PC-9 (cell line): Measurements from ENCODE around the gene COL23A1. TPM values are rescaled to one million over a fixed set of nuclear protein-coding genes. Genes with fewer than 3 reads are reported as not detected.
A peak's percentile ranks its signal among the peaks of the same experiment; 100 is the strongest.

Source experiments
- BruUV-seq: library from RNA; stranded (reverse); fragments of 400-500 nt; replicated peaks from 2 replicates; lab custom pipeline; 2021; lab: Mats Ljungman, UMichigan
- CTCF ChIA-PET: fragments of 300-600 bp; sonication (Branson Sonifier 250); formaldehyde crosslinking; loops from one replicate; lab custom pipeline; 2022; ENCODE audit warnings: antibody characterized with exemption; lab: Charles Lee
- POLR2A ChIA-PET: fragments of 300-600 bp; sonication (Branson Sonifier 250); formaldehyde crosslinking; loops from one replicate; lab custom pipeline; 2022; ENCODE audit warnings: antibody characterized with exemption; ENCODE audit not compliant: unreplicated experiment; lab: Charles Lee
- DNase-seq, 2 experiments: peaks; one replicate each; pipeline versions ENCODE4 v3.0.0 to v3.0.0-alpha.2; 2015 to 2022; ENCODE audit warnings: mixed read lengths in 1 of 2
- H2AFZ ChIP-seq: fragments of 200-600 bp; sonication (generic); 2 replicates; pipeline ENCODE4 v1.8.1; 2017; ENCODE audit warnings: antibody characterized with exemption
- H3F3A ChIP-seq: fragments of 200-600 bp; sonication (generic); 2 replicates; pipeline ENCODE4 v1.8.1; 2017; ENCODE audit warnings: antibody characterized with exemption, mild to moderate bottlenecking, low read depth; ENCODE audit not compliant: insufficient read depth
- H3K27ac ChIP-seq: fragments of 200-600 bp; sonication (generic); 2 replicates; pipeline ENCODE4 v1.6.1; 2016; ENCODE audit warnings: mixed run types
- H3K27me3 ChIP-seq: fragments of 200-600 bp; sonication (generic); 2 replicates; pipeline ENCODE4 v1.6.1; 2016; ENCODE audit warnings: low read depth, mixed run types; ENCODE audit not compliant: insufficient read depth
- H3K36me3 ChIP-seq: fragments of 200-600 bp; sonication (generic); 2 replicates; pipeline ENCODE4 v1.6.1; 2016; ENCODE audit warnings: low read depth, mixed run types
- H3K4me1 ChIP-seq: fragments of 200-600 bp; sonication (generic); replicated peaks from 2 replicates; pipeline ENCODE4 v1.6.1; 2016; ENCODE audit warnings: mixed run types; ENCODE audit not compliant: insufficient read depth
- H3K4me2 ChIP-seq: fragments of 200-600 bp; sonication (generic); 2 replicates; pipeline ENCODE4 v1.6.1; 2017; ENCODE audit warnings: mixed run types
- H3K4me3 ChIP-seq: fragments of 200-600 bp; sonication (generic); 2 replicates; pipeline ENCODE4 v1.6.1; 2016; ENCODE audit warnings: mixed run types
- H3K79me2 ChIP-seq: fragments of 200-600 bp; sonication (generic); 2 replicates; pipeline ENCODE4 v1.6.1; 2017; ENCODE audit warnings: low read depth, mixed run types
- H3K9me2 ChIP-seq: fragments of 200-600 bp; sonication (generic); 2 replicates; pipeline ENCODE4 v1.8.1; 2017; ENCODE audit warnings: mild to moderate bottlenecking; ENCODE audit not compliant: insufficient read depth
- H3K9me3 ChIP-seq: fragments of 200-600 bp; sonication (generic); 2 replicates; pipeline ENCODE4 v1.8.1; 2016; ENCODE audit warnings: low read depth; ENCODE audit not compliant: insufficient read depth
- H4K20me1 ChIP-seq: fragments of 200-600 bp; sonication (generic); 2 replicates; pipeline ENCODE4 v1.8.1; 2017; ENCODE audit not compliant: insufficient read depth
- EZH2 ChIP-seq: fragments of 200-600 bp; sonication (generic); IDR thresholded peaks from 2 replicates; pipeline ENCODE4 v1.8.0; 2017; ENCODE audit warnings: antibody characterized with exemption, low read depth
- intact Hi-C: fragments of 100-400 bp; cut with micrococcal nuclease; formaldehyde crosslinking; loops from one replicate; pipeline ENCODE4 v1.10.0; 2022; ENCODE audit not compliant: unreplicated experiment
- total RNA-seq: library from RNA; stranded (reverse); gene quantifications from 2 replicates; pipeline ENCODE4 v1.2.3, GENCODE V29; 2021
- TF ChIP-seq, protein P1 (sequence below): fragments of 200-600 bp; sonication (generic); conservative IDR thresholded peaks from 2 replicates; pipeline ENCODE4 v1.6.1; 2017; ENCODE audit warnings: mixed run types, antibody characterized with exemption, mild to moderate bottlenecking, moderate library complexity

COL23A1 gene
- total RNA-seq, 1 experiment from 2014 or later: not detected

DNA sequence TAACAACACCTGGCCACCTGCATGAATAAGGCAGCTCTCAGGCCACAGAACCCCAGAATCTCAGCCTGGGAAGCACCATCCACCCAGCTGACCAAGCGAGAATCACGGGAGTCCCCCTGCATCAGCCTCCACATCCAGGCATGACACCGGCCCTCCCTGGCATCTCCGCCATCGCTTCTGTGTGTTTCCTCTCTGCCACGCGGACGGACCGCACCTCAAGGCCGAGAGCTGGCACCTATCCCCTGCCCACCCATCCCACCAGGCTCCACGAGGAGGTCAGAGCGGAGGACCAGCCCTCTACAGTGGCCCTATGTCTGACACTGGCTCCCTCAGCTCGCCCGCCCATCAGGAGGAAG is 134.7 kb downstream of the COL23A1 start:
- BruUV-seq: no TSS peak
- Histone ChIP-seq H3F3A (no peaks in the 10 kb centered on the region), H3K4me1 (no peaks in the 10 kb centered on the region), H3K27me3 (peaks cover 95% of the 10 kb centered on the region), H3K27ac (no peak overlapping the region), H3K4me2 (no peak overlapping the region), H3K9me2 (no peaks in the 10 kb centered on the region), H3K9me3 (no peaks in the 10 kb centered on the region), H3K79me2 (no peaks in the 10 kb centered on the region), H2AFZ (0 out of 2 replicates have a peak overlapping the region, but pooled peaks have one; percentile 55), H4K20me1 (no peaks in the 10 kb centered on the region), H3K36me3 (no peaks in the 10 kb centered on the region), H3K4me3 (no peak overlapping the region)
- POLR2A ChIA-PET: no interaction called here
- TF ChIP-seq, protein P1, sequence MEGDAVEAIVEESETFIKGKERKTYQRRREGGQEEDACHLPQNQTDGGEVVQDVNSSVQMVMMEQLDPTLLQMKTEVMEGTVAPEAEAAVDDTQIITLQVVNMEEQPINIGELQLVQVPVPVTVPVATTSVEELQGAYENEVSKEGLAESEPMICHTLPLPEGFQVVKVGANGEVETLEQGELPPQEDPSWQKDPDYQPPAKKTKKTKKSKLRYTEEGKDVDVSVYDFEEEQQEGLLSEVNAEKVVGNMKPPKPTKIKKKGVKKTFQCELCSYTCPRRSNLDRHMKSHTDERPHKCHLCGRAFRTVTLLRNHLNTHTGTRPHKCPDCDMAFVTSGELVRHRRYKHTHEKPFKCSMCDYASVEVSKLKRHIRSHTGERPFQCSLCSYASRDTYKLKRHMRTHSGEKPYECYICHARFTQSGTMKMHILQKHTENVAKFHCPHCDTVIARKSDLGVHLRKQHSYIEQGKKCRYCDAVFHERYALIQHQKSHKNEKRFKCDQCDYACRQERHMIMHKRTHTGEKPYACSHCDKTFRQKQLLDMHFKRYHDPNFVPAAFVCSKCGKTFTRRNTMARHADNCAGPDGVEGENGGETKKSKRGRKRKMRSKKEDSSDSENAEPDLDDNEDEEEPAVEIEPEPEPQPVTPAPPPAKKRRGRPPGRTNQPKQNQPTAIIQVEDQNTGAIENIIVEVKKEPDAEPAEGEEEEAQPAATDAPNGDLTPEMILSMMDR: no peak
- TF ChIP-seq EZH2: no peak
- CTCF ChIA-PET: no interaction called here
- intact Hi-C loops: no loop called here
- DNase-seq: no peak

DNA sequence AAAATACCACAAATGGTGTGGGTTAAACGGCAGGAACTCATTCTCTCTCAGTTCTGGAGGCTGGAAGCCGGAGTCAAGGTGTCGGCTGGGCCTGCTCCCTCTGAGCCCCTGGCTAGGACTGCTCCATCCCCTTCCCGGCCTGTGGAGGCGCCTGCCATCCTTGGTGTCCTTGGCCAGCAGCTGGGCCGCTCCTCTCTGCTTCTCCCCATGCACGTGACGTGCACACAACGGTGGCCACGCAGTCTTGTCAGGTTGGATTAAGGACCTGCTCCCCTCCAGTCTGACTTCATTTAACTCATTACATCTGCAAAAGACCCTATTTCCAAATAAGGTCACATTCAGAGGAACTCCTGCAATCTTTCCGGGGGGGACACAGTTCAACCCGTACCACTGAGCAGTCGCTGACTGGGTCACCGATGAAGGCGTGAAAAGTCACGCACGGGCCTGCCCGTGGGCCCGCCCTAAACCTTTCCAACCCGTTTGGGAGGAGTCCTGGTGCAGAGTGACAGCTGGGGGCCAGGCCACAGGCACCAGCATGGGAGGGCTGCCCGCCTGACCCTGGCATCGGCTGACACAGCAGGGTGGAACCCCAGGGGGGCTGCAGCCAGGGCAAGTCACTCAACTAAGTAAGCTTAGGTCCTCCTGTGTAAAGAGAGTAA is 135.2 kb downstream of the COL23A1 start:
- intact Hi-C loops: no loop called here
- H3K4me2 ChIP-seq: no peak overlapping the region
- H3K36me3 ChIP-seq: no peaks in the 10 kb centered on the region
- H3K4me3 ChIP-seq: no peak overlapping the region
- TF ChIP-seq, protein P1: no peak
- TF ChIP-seq EZH2: no peak
- ChIA-PET POLR2A (no interaction called here), CTCF (no interaction called here)
- H3F3A ChIP-seq: no peaks in the 10 kb centered on the region
- H4K20me1 ChIP-seq: no peaks in the 10 kb centered on the region
- H3K9me3 ChIP-seq: no peaks in the 10 kb centered on the region
- H3K79me2 ChIP-seq: no peaks in the 10 kb centered on the region
- no peak for DNase-seq
- no TSS peak for BruUV-seq
- H3K4me1 ChIP-seq: no peaks in the 10 kb centered on the region
- peaks cover 95% of the 10 kb centered on the region for H3K27me3 ChIP-seq
- no peaks in the 10 kb centered on the region for H3K9me2 ChIP-seq
- no peak overlapping the region for H2AFZ ChIP-seq
- no peak overlapping the region for H3K27ac ChIP-seq

DNA sequence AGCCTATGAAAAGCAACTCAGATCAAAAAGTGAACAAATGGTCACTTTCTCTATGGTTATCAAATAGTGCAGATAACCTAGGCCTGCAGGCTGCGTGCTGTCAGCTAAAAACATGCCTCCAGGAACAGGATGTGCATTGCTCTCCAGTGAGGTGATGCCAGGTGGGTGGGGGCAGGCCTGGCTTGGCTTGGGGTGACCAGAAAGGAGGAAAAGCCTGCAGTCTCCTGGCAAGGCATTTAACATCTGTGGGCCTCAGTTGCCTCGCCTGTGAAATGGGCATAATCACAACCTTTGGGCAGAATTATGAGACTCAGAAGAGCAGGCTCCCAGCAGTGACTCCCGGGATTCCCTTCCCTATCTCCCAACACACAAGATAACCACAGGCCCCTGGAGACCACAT is 135.9 kb downstream of the COL23A1 start:
- ChIA-PET CTCF (no interaction called here), POLR2A (no interaction called here)
- Histone ChIP-seq H4K20me1 (no peaks in the 10 kb centered on the region), H3K4me2 (no peak overlapping the region), H3K9me2 (no peaks in the 10 kb centered on the region), H3K36me3 (no peaks in the 10 kb centered on the region), H3K79me2 (no peaks in the 10 kb centered on the region), H3K27me3 (peaks cover 99% of the 10 kb centered on the region), H3K27ac (no peak overlapping the region), H3K4me1 (no peaks in the 10 kb centered on the region), H3F3A (no peaks in the 10 kb centered on the region), H2AFZ (no peak overlapping the region), H3K4me3 (no peak overlapping the region), H3K9me3 (no peaks in the 10 kb centered on the region)
- DNase-seq: no peak
- TF ChIP-seq, protein P1: no peak
- TF ChIP-seq EZH2: no peak
- no TSS peak for BruUV-seq
- intact Hi-C loops: no loop called here
